Measurements from ENCODE around the gene SPAG5. TPM values are rescaled to one million over a fixed set of nuclear protein-coding genes. Genes with fewer than 3 reads are reported as not detected.

The SPAG5 gene
- total and polyA plus RNA-seq, 2 experiments from 2014 or later, result 99.6 to 104 TPM

GRCh38 chr17:28592260-28592659 lies 6.6 kb downstream of the SPAG5 start:
- no peak for TF ChIP-seq ZNF331 (CRISPR knock-in tag; IDR thresholded peaks at IDR 0.05; ENCODE audit: low read depth)
- TF ChIP-seq ZNF462 (CRISPR knock-in tag; IDR thresholded peaks at IDR 0.05), result no peak

GRCh38 chr17:28585851-28586250 lies 13.0 kb downstream of the SPAG5 start:
- TF ChIP-seq REST (IDR thresholded peaks at IDR 0.05; ENCODE audit: unreplicated experiment), result no peak
- TF ChIP-seq CTCF (conservative IDR thresholded peaks at IDR 0.05; ENCODE audit: low read depth in 2 of 2), result no peak
- TF ChIP-seq STAT1 (IDR thresholded peaks at IDR 0.05; ENCODE audit: unreplicated experiment), result no peak
- TF ChIP-seq CREB1 (CRISPR knock-in tag; IDR thresholded peaks at IDR 0.05; ENCODE audit: low read depth), result no peak

More at GRCh38 chr17:28592260-28592659, 6.6 kb downstream of the SPAG5 start:
- no peaks in the 10 kb centered on the region for H3K9me3 Mint-ChIP-seq
- H3K4me1 Mint-ChIP-seq, result peaks cover under 1% of the 10 kb centered on the region; the same call in 2 of the 3 replicates
- no peak overlapping the region for H3K4me3 Mint-ChIP-seq
- H3K27me3 Mint-ChIP-seq (ENCODE audit: insufficient read depth, low read depth, poor library complexity), result no peaks in the 10 kb centered on the region
- ATAC-seq (no peak), DNase-seq (ENCODE audit: low spot score) (no peak)
- H4K20me1 ChIP-seq (replicated peaks; ENCODE audit: insufficient read depth), result peaks cover 20% of the 10 kb centered on the region
- H3K36me3 Mint-ChIP-seq (ENCODE audit: low read depth), result peaks cover 69% of the 10 kb centered on the region
- no peak overlapping the region for H3K27ac ChIP-seq (ENCODE audit: low read depth)
- no peaks in the 10 kb centered on the region for H3K4me1 ChIP-seq (ENCODE audit: insufficient read depth)
- no peak overlapping the region for H3K4me3 ChIP-seq
- no peaks in the 10 kb centered on the region; the same call in 1 of the 2 replicates for H3F3A ChIP-seq (replicated peaks; ENCODE audit: low read depth)
- H2AFZ ChIP-seq, result no peak overlapping the region
- H3K36me3 ChIP-seq (ENCODE audit: insufficient read depth), result peaks cover 75% of the 10 kb centered on the region
- H3K9me2 ChIP-seq (ENCODE audit: insufficient read depth), result no peaks in the 10 kb centered on the region
- peaks cover 34% of the 10 kb centered on the region for H3K79me2 ChIP-seq (replicated peaks; ENCODE audit: insufficient read depth)
- H3K4me2 ChIP-seq, result no peak overlapping the region
- H3K27ac Mint-ChIP-seq, result no peak overlapping the region
- H3K27me3 ChIP-seq (ENCODE audit: insufficient read depth), result no peaks in the 10 kb centered on the region

More at GRCh38 chr17:28585851-28586250, 13.0 kb downstream of the SPAG5 start:
- H3K9me2 ChIP-seq (ENCODE audit: insufficient read depth), result no peaks in the 10 kb centered on the region
- Mint-ChIP-seq H3K36me3 (ENCODE audit: low read depth) (peaks cover 24% of the 10 kb centered on the region), H3K9me3 (no peaks in the 10 kb centered on the region), H3K27ac (no peak overlapping the region), H3K27me3 (ENCODE audit: insufficient read depth, low read depth, poor library complexity) (peaks cover 2% of the 10 kb centered on the region), H3K4me3 (no peak overlapping the region), H3K4me1 (no peaks in the 10 kb centered on the region)
- DNase-seq (ENCODE audit: low spot score) (no peak), ATAC-seq (no peak)
- peaks cover 5% of the 10 kb centered on the region for H3K79me2 ChIP-seq (replicated peaks; ENCODE audit: insufficient read depth)
- H3K27me3 ChIP-seq (ENCODE audit: insufficient read depth), result no peaks in the 10 kb centered on the region
- H3K4me1 ChIP-seq (ENCODE audit: insufficient read depth), result no peaks in the 10 kb centered on the region
- peaks cover 84% of the 10 kb centered on the region for H3K36me3 ChIP-seq (ENCODE audit: insufficient read depth)
- H4K20me1 ChIP-seq (replicated peaks; ENCODE audit: insufficient read depth), result peaks cover 17% of the 10 kb centered on the region
- no peaks in the 10 kb centered on the region; the same call in 1 of the 2 replicates for H3F3A ChIP-seq (replicated peaks; ENCODE audit: low read depth)
- no peak overlapping the region for H2AFZ ChIP-seq
- H3K4me3 ChIP-seq, result no peak overlapping the region
- H3K27ac ChIP-seq (ENCODE audit: low read depth), result no peak overlapping the region
- no peak overlapping the region for H3K4me2 ChIP-seq

All from GM23338 (cell line).